ENCODE data around the gene IQCE.

The IQCE gene

DNA sequence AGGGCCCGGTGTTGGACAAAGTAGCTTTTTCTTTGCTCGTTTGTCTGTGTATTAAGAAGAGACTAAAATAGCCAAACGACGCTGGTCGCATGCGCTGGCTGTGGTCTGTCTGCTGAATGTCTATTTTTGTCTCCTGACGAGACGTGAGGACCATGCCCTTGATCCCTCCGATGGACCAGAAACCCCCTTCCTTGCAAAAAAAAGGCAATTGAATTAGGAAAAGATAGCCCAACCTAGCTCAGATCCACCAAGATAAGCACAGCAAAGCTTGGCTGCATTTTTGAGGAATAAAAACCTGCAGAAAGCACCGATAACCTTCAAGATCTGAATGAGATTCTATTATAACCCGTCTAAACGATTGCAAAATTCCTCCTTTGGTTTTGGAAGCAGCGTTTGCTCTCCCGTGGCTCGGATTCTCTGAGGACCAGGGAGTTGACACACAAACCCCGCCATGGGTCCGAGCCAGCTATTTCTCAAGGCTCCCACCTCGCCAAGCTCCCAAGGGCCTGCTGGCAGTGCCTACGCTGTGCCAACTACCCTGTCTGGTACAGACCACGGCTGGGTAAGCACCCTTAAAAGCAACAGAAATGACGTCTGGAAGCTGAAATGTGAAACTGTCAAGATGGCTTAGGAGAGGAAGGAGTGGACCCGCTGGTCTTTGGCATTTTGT is 55.3 kb downstream of the IQCE start:
- H3K4me2 ChIP-seq (ENCODE audit: low read length) = peak overlapping the region; percentile 56
- H3K4me1 ChIP-seq (ENCODE audit: insufficient read depth, low read length, severe bottlenecking) = peaks cover 41% of the 10 kb centered on the region
- no peaks in the 10 kb centered on the region for H3K79me2 ChIP-seq (ENCODE audit: insufficient read depth, low read length)
- TF ChIP-seq, protein P1, sequence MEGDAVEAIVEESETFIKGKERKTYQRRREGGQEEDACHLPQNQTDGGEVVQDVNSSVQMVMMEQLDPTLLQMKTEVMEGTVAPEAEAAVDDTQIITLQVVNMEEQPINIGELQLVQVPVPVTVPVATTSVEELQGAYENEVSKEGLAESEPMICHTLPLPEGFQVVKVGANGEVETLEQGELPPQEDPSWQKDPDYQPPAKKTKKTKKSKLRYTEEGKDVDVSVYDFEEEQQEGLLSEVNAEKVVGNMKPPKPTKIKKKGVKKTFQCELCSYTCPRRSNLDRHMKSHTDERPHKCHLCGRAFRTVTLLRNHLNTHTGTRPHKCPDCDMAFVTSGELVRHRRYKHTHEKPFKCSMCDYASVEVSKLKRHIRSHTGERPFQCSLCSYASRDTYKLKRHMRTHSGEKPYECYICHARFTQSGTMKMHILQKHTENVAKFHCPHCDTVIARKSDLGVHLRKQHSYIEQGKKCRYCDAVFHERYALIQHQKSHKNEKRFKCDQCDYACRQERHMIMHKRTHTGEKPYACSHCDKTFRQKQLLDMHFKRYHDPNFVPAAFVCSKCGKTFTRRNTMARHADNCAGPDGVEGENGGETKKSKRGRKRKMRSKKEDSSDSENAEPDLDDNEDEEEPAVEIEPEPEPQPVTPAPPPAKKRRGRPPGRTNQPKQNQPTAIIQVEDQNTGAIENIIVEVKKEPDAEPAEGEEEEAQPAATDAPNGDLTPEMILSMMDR (IDR thresholded peaks at IDR 0.05; ENCODE audit: low read length) = no peak
- no peak for TF ChIP-seq EZH2 (IDR thresholded peaks at IDR 0.05; ENCODE audit: borderline replicate concordance, low read length)
- no peaks in the 10 kb centered on the region for H3K27me3 ChIP-seq (ENCODE audit: insufficient read depth, low read length)
- peaks cover 6% of the 10 kb centered on the region; the same call in 1 of the 2 replicates for H3F3A ChIP-seq (ENCODE audit: insufficient read depth, low read length)
- peak overlapping the region; percentile 49; the same call in 1 of the 2 replicates for H3K9ac ChIP-seq (ENCODE audit: low read length)
- no peaks in the 10 kb centered on the region for H3K9me2 ChIP-seq (ENCODE audit: low read depth, low read length)
- H4K20me1 ChIP-seq (ENCODE audit: insufficient read depth, low read length) = no peaks in the 10 kb centered on the region
- H3K36me3 ChIP-seq (ENCODE audit: insufficient read depth, low read length) = no peaks in the 10 kb centered on the region
- H3K27ac ChIP-seq (ENCODE audit: low read depth, low read length, poor library complexity, severe bottlenecking) = peak overlapping the region; percentile 91
- H3K9me3 ChIP-seq (ENCODE audit: low read length) = no peaks in the 10 kb centered on the region
- H2AFZ ChIP-seq (ENCODE audit: low read length) = no peak overlapping the region
- H3K4me3 ChIP-seq (ENCODE audit: low read depth, low read length, poor library complexity, severe bottlenecking) = peak overlapping the region; percentile 18

DNA sequence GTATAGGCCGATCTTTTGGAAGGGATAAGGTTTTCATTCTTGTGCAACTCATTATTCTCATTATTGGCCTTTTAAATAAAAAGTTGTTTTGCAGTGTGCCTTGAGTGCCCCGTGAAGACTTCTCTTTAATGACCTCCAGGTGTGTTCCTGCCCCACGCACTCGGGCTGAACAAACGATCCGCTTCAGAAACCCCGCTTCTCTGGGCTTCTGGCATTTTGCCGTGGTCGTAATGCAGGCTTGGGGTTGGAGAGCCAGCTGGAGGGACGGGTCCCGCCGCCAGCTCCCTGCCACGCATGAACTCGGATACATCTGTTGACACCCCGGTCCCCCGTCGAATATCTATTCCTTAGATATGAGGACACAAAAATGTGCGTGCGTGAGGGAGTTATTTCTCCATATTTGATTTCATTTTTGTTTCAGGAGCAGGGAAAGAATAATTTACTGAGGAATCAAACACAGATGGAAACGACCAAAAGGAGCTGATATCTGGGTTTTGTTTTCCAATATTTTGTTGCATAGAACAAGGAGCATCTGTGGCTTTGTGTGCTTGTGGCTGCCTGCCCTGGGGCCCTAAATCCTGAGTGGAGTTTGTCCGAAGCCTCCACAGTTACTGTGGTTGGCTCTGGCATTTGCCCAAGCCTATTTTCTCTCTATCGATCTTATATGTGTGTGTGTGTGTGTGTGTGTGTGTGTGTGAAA is 56.0 kb downstream of the IQCE start:
- peaks cover 6% of the 10 kb centered on the region; the same call in 1 of the 2 replicates for H3F3A ChIP-seq (ENCODE audit: insufficient read depth, low read length)
- H3K4me1 ChIP-seq (ENCODE audit: insufficient read depth, low read length, severe bottlenecking) = peaks cover 38% of the 10 kb centered on the region
- H3K79me2 ChIP-seq (ENCODE audit: insufficient read depth, low read length) = no peaks in the 10 kb centered on the region
- H3K4me3 ChIP-seq (ENCODE audit: low read depth, low read length, poor library complexity, severe bottlenecking) = peak overlapping the region; percentile 2
- H3K4me2 ChIP-seq (ENCODE audit: low read length) = peak overlapping the region; percentile 56
- no peaks in the 10 kb centered on the region for H3K9me3 ChIP-seq (ENCODE audit: low read length)
- H3K27ac ChIP-seq (ENCODE audit: low read depth, low read length, poor library complexity, severe bottlenecking) = peak overlapping the region; percentile 91
- no peaks in the 10 kb centered on the region for H3K36me3 ChIP-seq (ENCODE audit: insufficient read depth, low read length)
- no peak for TF ChIP-seq EZH2 (IDR thresholded peaks at IDR 0.05; ENCODE audit: borderline replicate concordance, low read length)
- TF ChIP-seq, protein P1 (IDR thresholded peaks at IDR 0.05; ENCODE audit: low read length) = no peak
- no peak overlapping the region for H2AFZ ChIP-seq (ENCODE audit: low read length)
- H4K20me1 ChIP-seq (ENCODE audit: insufficient read depth, low read length) = no peaks in the 10 kb centered on the region
- no peaks in the 10 kb centered on the region for H3K9me2 ChIP-seq (ENCODE audit: low read depth, low read length)
- no peaks in the 10 kb centered on the region for H3K27me3 ChIP-seq (ENCODE audit: insufficient read depth, low read length)
- peak overlapping the region; percentile 49; the same call in 1 of the 2 replicates for H3K9ac ChIP-seq (ENCODE audit: low read length)

DNA sequence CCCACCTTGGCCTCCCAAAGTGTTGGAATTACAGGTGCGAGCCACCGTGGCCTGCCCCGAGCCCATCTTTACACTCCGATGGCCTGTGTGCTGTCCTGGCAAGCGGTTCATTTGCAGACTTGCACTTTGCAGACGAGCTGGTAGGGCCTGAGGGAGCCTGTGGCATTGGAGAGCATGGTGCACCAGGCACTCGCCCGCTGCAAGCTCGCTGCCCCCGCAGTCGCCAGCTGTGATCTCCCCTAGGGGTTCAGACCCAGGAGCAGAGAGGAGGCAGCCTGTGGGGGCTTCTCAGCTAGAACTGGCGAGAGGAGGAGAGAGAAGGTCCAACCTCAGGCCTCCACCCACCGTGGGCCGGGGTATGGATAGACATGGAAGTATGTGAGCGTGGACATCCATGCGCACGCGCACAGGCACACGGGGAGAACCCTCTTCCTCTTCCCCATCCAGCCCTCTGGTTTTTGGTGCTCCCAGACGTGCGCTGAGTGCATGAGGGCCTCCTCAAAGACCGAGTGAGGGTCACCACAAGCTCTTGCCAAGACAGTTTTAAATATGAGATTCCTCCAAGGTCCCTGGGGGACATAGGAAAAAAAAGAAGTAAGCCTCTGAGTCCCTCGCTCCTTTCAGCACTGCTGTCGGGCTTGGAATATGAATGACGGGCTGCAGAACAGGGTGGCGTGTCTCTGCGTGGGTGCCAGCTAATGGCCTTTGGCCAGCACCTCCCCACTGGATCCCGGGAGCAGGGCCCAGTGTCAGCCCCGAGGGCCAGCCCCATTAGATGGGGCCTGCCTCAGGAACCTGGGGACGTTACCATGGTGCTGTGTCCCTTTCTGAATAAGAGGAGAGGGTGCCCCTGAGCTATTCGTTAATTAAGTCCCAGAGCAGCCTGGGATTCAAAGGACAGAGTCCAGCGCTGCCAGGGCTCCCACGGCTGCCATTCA is 57.9 kb downstream of the IQCE start:
- H2AFZ ChIP-seq (ENCODE audit: low read length) = no peak overlapping the region
- H3K9ac ChIP-seq (ENCODE audit: low read length) = no peak overlapping the region
- peaks cover 6% of the 10 kb centered on the region; the same call in 1 of the 2 replicates for H3F3A ChIP-seq (ENCODE audit: insufficient read depth, low read length)
- H3K4me3 ChIP-seq (ENCODE audit: low read depth, low read length, poor library complexity, severe bottlenecking) = no peak overlapping the region
- H3K36me3 ChIP-seq (ENCODE audit: insufficient read depth, low read length) = no peaks in the 10 kb centered on the region
- no peaks in the 10 kb centered on the region for H3K79me2 ChIP-seq (ENCODE audit: insufficient read depth, low read length)
- H3K9me3 ChIP-seq (ENCODE audit: low read length) = no peaks in the 10 kb centered on the region
- peaks cover 35% of the 10 kb centered on the region for H3K4me1 ChIP-seq (ENCODE audit: insufficient read depth, low read length, severe bottlenecking)
- no peak overlapping the region for H3K27ac ChIP-seq (ENCODE audit: low read depth, low read length, poor library complexity, severe bottlenecking)
- H4K20me1 ChIP-seq (ENCODE audit: insufficient read depth, low read length) = no peaks in the 10 kb centered on the region
- no peak overlapping the region for H3K4me2 ChIP-seq (ENCODE audit: low read length)
- H3K27me3 ChIP-seq (ENCODE audit: insufficient read depth, low read length) = no peaks in the 10 kb centered on the region; the same call in 1 of the 2 replicates
- no peak for TF ChIP-seq EZH2 (IDR thresholded peaks at IDR 0.05; ENCODE audit: borderline replicate concordance, low read length)
- TF ChIP-seq, protein P1 (IDR thresholded peaks at IDR 0.05; ENCODE audit: low read length) = no peak
- no peaks in the 10 kb centered on the region for H3K9me2 ChIP-seq (ENCODE audit: low read depth, low read length)
